Lower leg skin (tissue), 4 donors: Measurements from ENCODE around the gene CRYAB. TPM values are rescaled to one million over a fixed set of nuclear protein-coding genes. Genes with fewer than 3 reads are reported as not detected.
"Not testable (repeated sequence)": the region's sequence is repeated elsewhere in the genome, so short reads cannot be mapped to it uniquely, and the experiment has no call there.

Experiments
- DNase-seq, 2 donors: peaks; one replicate each; pipeline ENCODE4 v3.0.0-alpha.2; 2019; ENCODE audit warnings: low spot score in 2 of 2
- H3K4me3 ChIP-seq: fragments of 200-600 bp; sonication (generic); 2 replicates; pipeline ENCODE4 v1.5.1; 2017; ENCODE audit warnings: mild to moderate bottlenecking, low read depth; ENCODE audit not compliant: poor library complexity, severe bottlenecking
- POLR2A ChIP-seq, 2 donors: fragments of 450-650 bp; IDR thresholded peaks; one replicate each; pipeline ENCODE4 v1.6.1; 2016 to 2017; ENCODE audit warnings: antibody characterized with exemption in 2 of 2, mild to moderate bottlenecking in 1 of 2, moderate library complexity in 1 of 2
- WGBS, 2 donors: methylation state at CpG; one replicate each; pipeline ENCODE4 v1.1.5; 2018; 5-methylcytosine and 5-hydroxymethylcytosine counted together
- intact Hi-C: fragments of 100-400 bp; cut with DNase I; formaldehyde crosslinking; loops from one replicate; pipeline ENCODE4 v1.15.0; 2023; ENCODE audit warnings: low total_unique reads
- total RNA-seq, 4 donors: library from RNA; depleted of rRNA; stranded (reverse); fragments of >200 nt; gene quantifications; one replicate each; pipeline ENCODE4 v1.1.0, GENCODE V29; 2016
- TF ChIP-seq, protein P1 (sequence below), 3 donors: fragments of 450-650 bp; IDR thresholded peaks; one replicate each; pipeline ENCODE4 v1.5.1; 2016; ENCODE audit warnings: antibody characterized with exemption in 3 of 3, mild to moderate bottlenecking in 3 of 3, moderate library complexity in 2 of 3

CRYAB gene
- total RNA-seq, 4 donors from 2014 or later: 130 to 209 (median 200) TPM

- intact Hi-C loops: no loop called here
- no peak overlapping the region for H3K4me3 ChIP-seq
- DNase-seq: no peak
- no peak for TF ChIP-seq POLR2A (IDR thresholded peaks at IDR 0.05)
- TF ChIP-seq, protein P1, sequence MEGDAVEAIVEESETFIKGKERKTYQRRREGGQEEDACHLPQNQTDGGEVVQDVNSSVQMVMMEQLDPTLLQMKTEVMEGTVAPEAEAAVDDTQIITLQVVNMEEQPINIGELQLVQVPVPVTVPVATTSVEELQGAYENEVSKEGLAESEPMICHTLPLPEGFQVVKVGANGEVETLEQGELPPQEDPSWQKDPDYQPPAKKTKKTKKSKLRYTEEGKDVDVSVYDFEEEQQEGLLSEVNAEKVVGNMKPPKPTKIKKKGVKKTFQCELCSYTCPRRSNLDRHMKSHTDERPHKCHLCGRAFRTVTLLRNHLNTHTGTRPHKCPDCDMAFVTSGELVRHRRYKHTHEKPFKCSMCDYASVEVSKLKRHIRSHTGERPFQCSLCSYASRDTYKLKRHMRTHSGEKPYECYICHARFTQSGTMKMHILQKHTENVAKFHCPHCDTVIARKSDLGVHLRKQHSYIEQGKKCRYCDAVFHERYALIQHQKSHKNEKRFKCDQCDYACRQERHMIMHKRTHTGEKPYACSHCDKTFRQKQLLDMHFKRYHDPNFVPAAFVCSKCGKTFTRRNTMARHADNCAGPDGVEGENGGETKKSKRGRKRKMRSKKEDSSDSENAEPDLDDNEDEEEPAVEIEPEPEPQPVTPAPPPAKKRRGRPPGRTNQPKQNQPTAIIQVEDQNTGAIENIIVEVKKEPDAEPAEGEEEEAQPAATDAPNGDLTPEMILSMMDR (IDR thresholded peaks at IDR 0.05): no peak
- 59 to 81% methylated on average over 1 of the region's 1 CpG for WGBS, 2 donors
Observed at GRCh38 chr11:111906680-111907079, 4.9 kb downstream of the CRYAB start.

GRCh38 chr11:111905411-111905810 is 6.2 kb downstream of the CRYAB start:
- intact Hi-C loops: no loop called here
- DNase-seq: no peak
- TF ChIP-seq POLR2A (IDR thresholded peaks at IDR 0.05): no peak
- TF ChIP-seq, protein P1 (IDR thresholded peaks at IDR 0.05): no peak
- H3K4me3 ChIP-seq: no peak overlapping the region
- WGBS, 2 donors: 38 to 41% methylated on average over 2 of the region's 2 CpGs

DNA sequence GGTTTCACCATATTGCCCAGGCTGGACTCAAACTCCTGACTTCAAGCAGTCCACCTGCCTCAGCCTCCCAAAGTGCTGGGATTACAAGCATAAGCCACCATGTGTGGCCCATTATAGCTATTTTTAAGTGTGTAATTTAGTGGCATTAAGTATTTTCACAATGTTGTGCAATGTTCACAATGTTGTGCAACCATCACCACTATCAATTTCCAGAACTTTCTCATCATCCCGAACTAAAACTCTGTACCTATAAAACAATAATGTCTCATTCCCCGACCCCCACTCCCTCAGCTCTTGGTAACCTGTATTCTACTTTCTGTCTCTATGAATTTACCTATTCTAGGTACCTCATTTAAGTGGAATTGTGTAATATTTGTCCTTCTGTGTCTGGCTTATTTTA is 24.7 kb downstream of the CRYAB start:
- intact Hi-C loops: no loop called here
- no peak overlapping the region for H3K4me3 ChIP-seq
- TF ChIP-seq, protein P1 (IDR thresholded peaks at IDR 0.05): no peak
- TF ChIP-seq POLR2A (IDR thresholded peaks at IDR 0.05): no peak
- no peak for DNase-seq
- 86 to 91% methylated on average over 2 of the region's 2 CpGs for WGBS, 2 donors

- TF ChIP-seq POLR2A (IDR thresholded peaks at IDR 0.05): no peak
- TF ChIP-seq, protein P1 (IDR thresholded peaks at IDR 0.05): no peak
- H3K4me3 ChIP-seq: no peak overlapping the region
- intact Hi-C loops: no loop called here
- no peak for DNase-seq
- 73 to 95% methylated on average over 4 of the region's 4 CpGs for WGBS, 2 donors
Observed at GRCh38 chr11:111886032-111886431, 25.5 kb downstream of the CRYAB start.

GRCh38 chr11:111885053-111885452 is 26.5 kb downstream of the CRYAB start:
- whole genome bisulfite sequencing, 2 donors: 95 to 99% methylated on average over 4 of the region's 4 CpGs

DNA sequence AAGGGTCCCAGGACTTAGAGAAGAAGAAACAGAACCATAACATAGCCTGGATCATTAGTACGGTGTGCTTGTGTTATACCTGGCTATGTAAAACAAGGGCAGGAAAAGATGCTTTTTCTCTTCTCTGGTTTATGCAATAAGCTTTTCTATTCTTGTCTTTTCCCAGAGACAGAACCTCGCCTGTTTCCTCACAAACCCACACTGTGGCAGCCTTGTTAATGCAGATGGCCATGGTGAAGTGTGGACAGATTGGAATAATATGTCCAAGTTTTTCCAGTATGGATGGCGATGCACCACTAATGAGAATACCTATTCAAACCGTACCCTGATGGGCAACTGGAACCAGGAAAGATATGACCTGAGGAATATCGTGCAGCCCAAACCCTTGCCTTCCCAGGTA is 29.4 kb downstream of the CRYAB start:
- 89 to 95% methylated on average over 5 of the region's 5 CpGs for WGBS, 2 donors
- TF ChIP-seq POLR2A (IDR thresholded peaks at IDR 0.05): no peak
- TF ChIP-seq, protein P1 (IDR thresholded peaks at IDR 0.05): no peak
- H3K4me3 ChIP-seq: no peak overlapping the region
- intact Hi-C loops: no loop called here
- DNase-seq: no peak

More at GRCh38 chr11:111885053-111885452, 26.5 kb downstream of the CRYAB start:
- intact Hi-C loops, H3K4me3 ChIP-seq, DNase-seq: not testable (repeated sequence)
